ENCODE results near the gene STC2.

Gene STC2

DNA sequence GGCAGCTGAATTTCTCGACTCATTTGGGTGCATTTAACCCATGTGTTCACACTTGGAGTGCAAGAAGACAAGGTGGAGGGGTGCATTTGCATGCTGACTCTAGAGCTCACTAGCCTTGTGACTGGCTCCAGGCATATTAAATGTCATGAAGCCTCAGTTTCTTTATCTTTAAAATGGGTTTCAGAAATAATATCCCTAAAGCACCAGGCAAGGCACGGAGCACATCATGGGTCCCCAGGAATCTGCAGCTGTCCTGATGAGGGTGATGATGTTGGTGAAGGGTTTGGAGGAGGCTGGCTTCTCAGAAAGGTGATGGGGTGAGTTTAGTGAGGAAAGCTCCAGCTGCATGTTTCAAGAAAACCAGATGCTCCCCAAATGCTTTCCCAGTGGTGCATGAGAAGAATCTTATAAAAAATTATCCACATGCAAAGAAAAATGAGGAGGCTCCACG, 14.8 kb downstream of the STC2 start:
- Histone ChIP-seq H3K4me2 (ENCODE audit: low read length) (no peak overlapping the region), H3K9me3 (ENCODE audit: control insufficient read depth, insufficient read depth, low read length) (no peaks in the 10 kb centered on the region), H3K4me1 (ENCODE audit: control insufficient read depth, low read length) (no peaks in the 10 kb centered on the region), H3K4me3 (ENCODE audit: low read length) (no peak overlapping the region), H3K27ac (ENCODE audit: low read depth, low read length) (no peak overlapping the region), H3K79me2 (ENCODE audit: control insufficient read depth, low read length) (no peaks in the 10 kb centered on the region), H3K27me3 (ENCODE audit: control insufficient read depth, low read length) (peaks cover 22% of the 10 kb centered on the region), H3K36me3 (ENCODE audit: control insufficient read depth, low read length) (no peaks in the 10 kb centered on the region), H3K9me2 (replicated peaks; ENCODE audit: control insufficient read depth, low read length) (no peaks in the 10 kb centered on the region), H4K20me1 (ENCODE audit: control insufficient read depth, insufficient read depth, low read depth, low read length) (no peaks in the 10 kb centered on the region), H3F3A (ENCODE audit: control insufficient read depth, insufficient read depth) (no peaks in the 10 kb centered on the region)
- TF ChIP-seq, protein P1, sequence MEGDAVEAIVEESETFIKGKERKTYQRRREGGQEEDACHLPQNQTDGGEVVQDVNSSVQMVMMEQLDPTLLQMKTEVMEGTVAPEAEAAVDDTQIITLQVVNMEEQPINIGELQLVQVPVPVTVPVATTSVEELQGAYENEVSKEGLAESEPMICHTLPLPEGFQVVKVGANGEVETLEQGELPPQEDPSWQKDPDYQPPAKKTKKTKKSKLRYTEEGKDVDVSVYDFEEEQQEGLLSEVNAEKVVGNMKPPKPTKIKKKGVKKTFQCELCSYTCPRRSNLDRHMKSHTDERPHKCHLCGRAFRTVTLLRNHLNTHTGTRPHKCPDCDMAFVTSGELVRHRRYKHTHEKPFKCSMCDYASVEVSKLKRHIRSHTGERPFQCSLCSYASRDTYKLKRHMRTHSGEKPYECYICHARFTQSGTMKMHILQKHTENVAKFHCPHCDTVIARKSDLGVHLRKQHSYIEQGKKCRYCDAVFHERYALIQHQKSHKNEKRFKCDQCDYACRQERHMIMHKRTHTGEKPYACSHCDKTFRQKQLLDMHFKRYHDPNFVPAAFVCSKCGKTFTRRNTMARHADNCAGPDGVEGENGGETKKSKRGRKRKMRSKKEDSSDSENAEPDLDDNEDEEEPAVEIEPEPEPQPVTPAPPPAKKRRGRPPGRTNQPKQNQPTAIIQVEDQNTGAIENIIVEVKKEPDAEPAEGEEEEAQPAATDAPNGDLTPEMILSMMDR (IDR thresholded peaks at IDR 0.05; ENCODE audit: low read depth, low read length, poor library complexity, severe bottlenecking), result no peak
- TF ChIP-seq EZH2phosphoT487 (IDR thresholded peaks at IDR 0.05; ENCODE audit: borderline replicate concordance, low read length), result no peak

DNA sequence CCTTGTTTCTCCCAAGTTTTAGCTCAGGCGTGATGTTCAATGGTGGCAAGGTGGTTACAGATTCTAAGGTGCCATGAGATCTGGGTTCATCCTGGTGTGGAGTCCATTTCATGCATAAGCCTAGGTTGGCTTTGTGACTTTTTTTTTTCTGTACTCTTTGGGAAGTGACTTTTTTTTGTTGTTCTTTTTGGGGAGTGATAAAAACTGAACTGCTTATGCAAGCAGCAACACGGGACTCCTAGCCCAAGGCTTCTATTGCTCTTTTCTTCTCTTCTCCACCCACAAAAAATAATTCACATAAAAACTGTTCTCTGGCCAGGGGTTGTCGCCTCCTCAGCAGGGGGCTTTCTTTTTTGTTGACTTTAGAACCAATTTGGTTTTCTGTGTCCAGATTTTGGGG, 15.4 kb downstream of the STC2 start:
- no peaks in the 10 kb centered on the region for H4K20me1 ChIP-seq (ENCODE audit: control insufficient read depth, insufficient read depth, low read depth, low read length)
- no peaks in the 10 kb centered on the region for H3K4me1 ChIP-seq (ENCODE audit: control insufficient read depth, low read length)
- TF ChIP-seq, protein P1 (IDR thresholded peaks at IDR 0.05; ENCODE audit: low read depth, low read length, poor library complexity, severe bottlenecking), result no peak
- no peak for TF ChIP-seq EZH2phosphoT487 (IDR thresholded peaks at IDR 0.05; ENCODE audit: borderline replicate concordance, low read length)
- H3K27ac ChIP-seq (ENCODE audit: low read depth, low read length), result no peak overlapping the region
- no peaks in the 10 kb centered on the region for H3K36me3 ChIP-seq (ENCODE audit: control insufficient read depth, low read length)
- H3K4me3 ChIP-seq (ENCODE audit: low read length), result no peak overlapping the region
- H3K9me3 ChIP-seq (ENCODE audit: control insufficient read depth, insufficient read depth, low read length), result no peaks in the 10 kb centered on the region
- H3K4me2 ChIP-seq (ENCODE audit: low read length), result no peak overlapping the region
- H3K9me2 ChIP-seq (replicated peaks; ENCODE audit: control insufficient read depth, low read length), result no peaks in the 10 kb centered on the region
- H3K27me3 ChIP-seq (ENCODE audit: control insufficient read depth, low read length), result peaks cover 25% of the 10 kb centered on the region
- H3K79me2 ChIP-seq (ENCODE audit: control insufficient read depth, low read length), result no peaks in the 10 kb centered on the region
- H3F3A ChIP-seq (ENCODE audit: control insufficient read depth, insufficient read depth), result no peaks in the 10 kb centered on the region

DNA sequence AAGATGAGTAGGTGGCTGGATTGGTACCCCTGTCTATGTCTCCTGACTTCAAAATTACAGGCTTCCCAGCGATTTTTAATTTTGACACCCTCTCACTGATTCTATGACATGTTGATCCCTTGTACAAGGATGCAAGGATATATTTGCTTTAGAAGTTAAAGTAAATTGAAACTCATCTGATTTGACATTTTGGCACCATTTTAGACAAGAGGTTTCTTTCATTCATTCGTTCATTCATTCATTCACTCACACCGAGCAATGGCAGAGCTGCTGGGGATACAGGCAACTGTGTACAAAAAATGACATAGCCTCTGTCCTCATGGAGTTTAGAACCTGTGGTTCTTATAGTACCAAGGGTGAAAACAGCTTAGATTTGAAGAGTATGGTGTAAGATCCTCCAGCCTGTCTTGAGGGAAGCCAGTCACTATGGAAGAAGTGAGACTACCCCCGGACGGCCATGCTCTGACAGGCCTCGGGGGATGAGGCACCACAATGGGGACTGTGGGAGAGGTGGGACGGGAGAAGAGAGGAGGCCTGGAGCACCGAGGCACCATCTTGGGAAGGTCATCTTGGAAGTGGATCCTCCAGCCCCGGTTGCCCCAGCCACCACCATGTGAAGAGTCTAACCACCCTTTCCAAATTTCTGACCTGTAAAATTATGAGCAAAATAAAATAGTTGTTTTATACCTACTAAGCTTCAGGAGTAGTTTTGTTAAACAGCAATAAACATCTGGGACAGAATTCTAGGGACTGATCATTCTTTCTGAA, 16.2 kb downstream of the STC2 start:
- H3K4me2 ChIP-seq (ENCODE audit: low read length), result no peak overlapping the region
- H3K79me2 ChIP-seq (ENCODE audit: control insufficient read depth, low read length), result no peaks in the 10 kb centered on the region
- H3F3A ChIP-seq (ENCODE audit: control insufficient read depth, insufficient read depth), result no peaks in the 10 kb centered on the region
- TF ChIP-seq, protein P1 (IDR thresholded peaks at IDR 0.05; ENCODE audit: low read depth, low read length, poor library complexity, severe bottlenecking), result no peak
- TF ChIP-seq EZH2phosphoT487 (IDR thresholded peaks at IDR 0.05; ENCODE audit: borderline replicate concordance, low read length), result no peak
- no peaks in the 10 kb centered on the region for H3K9me2 ChIP-seq (replicated peaks; ENCODE audit: control insufficient read depth, low read length)
- no peaks in the 10 kb centered on the region for H3K36me3 ChIP-seq (ENCODE audit: control insufficient read depth, low read length)
- peaks cover 25% of the 10 kb centered on the region for H3K27me3 ChIP-seq (ENCODE audit: control insufficient read depth, low read length)
- H3K9me3 ChIP-seq (ENCODE audit: control insufficient read depth, insufficient read depth, low read length), result no peaks in the 10 kb centered on the region
- H3K4me3 ChIP-seq (ENCODE audit: low read length), result no peak overlapping the region
- no peaks in the 10 kb centered on the region for H4K20me1 ChIP-seq (ENCODE audit: control insufficient read depth, insufficient read depth, low read depth, low read length)
- H3K4me1 ChIP-seq (ENCODE audit: control insufficient read depth, low read length), result no peaks in the 10 kb centered on the region
- no peak overlapping the region for H3K27ac ChIP-seq (ENCODE audit: low read depth, low read length)

Data from DOHH2 (cell line).